Measurements from ENCODE around the gene HMGN5. TPM values are rescaled to one million over a fixed set of nuclear protein-coding genes. Genes with fewer than 3 reads are reported as not detected.

Gene HMGN5
- total RNA-seq, 4 donors from 2014 or later: 0.50 to 9.3 (median 2.3) TPM

GRCh38 chrX:81232218-81232617 lies 30.5 kb upstream of the HMGN5 start:
- WGBS, 2 donors: 88 to 100% methylated on average over 1 of the region's 1 CpG
- DNase-seq: no peak
- Histone ChIP-seq H3K9me3 (no peaks in the 10 kb centered on the region), H3K27me3 (no peaks in the 10 kb centered on the region), H3K4me3 (no peak overlapping the region), H3K4me1 (peaks cover 0 to 14% (median 0%) of the 10 kb centered on the region in 3 donors), H3K27ac (no peak overlapping the region), H3K36me3 (no peaks in the 10 kb centered on the region)
- intact Hi-C loops (cut with DNase I): no loop called here
- TF ChIP-seq POLR2A (IDR thresholded peaks at IDR 0.05): no peak

- H3K27me3 ChIP-seq: no peaks in the 10 kb centered on the region
- DNase-seq: no peak
- WGBS, 2 donors: 44 to 50% methylated on average over 1 of the region's 1 CpG
- TF ChIP-seq, protein P1, sequence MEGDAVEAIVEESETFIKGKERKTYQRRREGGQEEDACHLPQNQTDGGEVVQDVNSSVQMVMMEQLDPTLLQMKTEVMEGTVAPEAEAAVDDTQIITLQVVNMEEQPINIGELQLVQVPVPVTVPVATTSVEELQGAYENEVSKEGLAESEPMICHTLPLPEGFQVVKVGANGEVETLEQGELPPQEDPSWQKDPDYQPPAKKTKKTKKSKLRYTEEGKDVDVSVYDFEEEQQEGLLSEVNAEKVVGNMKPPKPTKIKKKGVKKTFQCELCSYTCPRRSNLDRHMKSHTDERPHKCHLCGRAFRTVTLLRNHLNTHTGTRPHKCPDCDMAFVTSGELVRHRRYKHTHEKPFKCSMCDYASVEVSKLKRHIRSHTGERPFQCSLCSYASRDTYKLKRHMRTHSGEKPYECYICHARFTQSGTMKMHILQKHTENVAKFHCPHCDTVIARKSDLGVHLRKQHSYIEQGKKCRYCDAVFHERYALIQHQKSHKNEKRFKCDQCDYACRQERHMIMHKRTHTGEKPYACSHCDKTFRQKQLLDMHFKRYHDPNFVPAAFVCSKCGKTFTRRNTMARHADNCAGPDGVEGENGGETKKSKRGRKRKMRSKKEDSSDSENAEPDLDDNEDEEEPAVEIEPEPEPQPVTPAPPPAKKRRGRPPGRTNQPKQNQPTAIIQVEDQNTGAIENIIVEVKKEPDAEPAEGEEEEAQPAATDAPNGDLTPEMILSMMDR (IDR thresholded peaks at IDR 0.05): no peak
- TF ChIP-seq POLR2A (IDR thresholded peaks at IDR 0.05): no peak
- no peak overlapping the region for H3K4me3 ChIP-seq
- no peaks in the 10 kb centered on the region for H3K9me3 ChIP-seq
- peaks cover 0 to 6% (median 0%) of the 10 kb centered on the region in 3 donors for H3K4me1 ChIP-seq
- intact Hi-C loops (cut with DNase I): no loop called here
- H3K27ac ChIP-seq: no peak overlapping the region
- H3K36me3 ChIP-seq: no peaks in the 10 kb centered on the region
These were observed 29.8 kb upstream of the HMGN5 start for GRCh38 chrX:81231476-81231875.

GRCh38 chrX:81229901-81230300 lies 28.2 kb upstream of the HMGN5 start:
- TF ChIP-seq POLR2A (IDR thresholded peaks at IDR 0.05): no peak
- TF ChIP-seq, protein P1 (IDR thresholded peaks at IDR 0.05): no peak
- intact Hi-C loops (cut with DNase I): no loop called here
- DNase-seq: no peak
- no peaks in the 10 kb centered on the region for H3K36me3 ChIP-seq
- no peaks in the 10 kb centered on the region for H3K27me3 ChIP-seq
- H3K4me3 ChIP-seq: no peak overlapping the region
- no peaks in the 10 kb centered on the region for H3K4me1 ChIP-seq
- H3K27ac ChIP-seq: no peak overlapping the region
- no peaks in the 10 kb centered on the region for H3K9me3 ChIP-seq
- WGBS, 2 donors: 83 to 100% methylated on average over 2 of the region's 2 CpGs

DNA sequence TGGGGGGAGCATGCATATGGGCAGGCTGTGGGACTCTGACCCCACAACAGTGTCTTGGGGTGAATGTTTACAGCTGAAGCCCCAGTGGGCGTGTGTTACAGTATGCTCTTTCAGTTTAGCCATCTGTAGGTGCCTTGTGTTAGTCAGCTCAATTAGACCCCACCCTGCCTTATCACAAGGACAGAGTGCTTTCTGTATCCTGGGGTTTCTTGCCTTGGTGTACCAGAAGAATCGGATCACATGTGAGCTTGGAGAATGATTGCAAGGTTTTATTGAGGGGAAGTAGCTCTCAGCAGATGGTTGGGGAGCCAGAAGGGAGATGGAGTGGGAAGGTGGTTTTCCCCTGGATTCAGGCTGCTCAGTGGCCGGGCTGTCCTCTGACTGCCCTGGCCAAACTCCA lies 27.5 kb upstream of the HMGN5 start:
- no peak for TF ChIP-seq POLR2A (IDR thresholded peaks at IDR 0.05)
- TF ChIP-seq, protein P1 (IDR thresholded peaks at IDR 0.05): no peak
- no peaks in the 10 kb centered on the region for H3K9me3 ChIP-seq
- H3K27ac ChIP-seq: no peak overlapping the region
- intact Hi-C loops (cut with DNase I): no loop called here
- no peak overlapping the region for H3K4me3 ChIP-seq
- H3K36me3 ChIP-seq: no peaks in the 10 kb centered on the region
- no peaks in the 10 kb centered on the region for H3K4me1 ChIP-seq
- no peak for DNase-seq
- no peaks in the 10 kb centered on the region for H3K27me3 ChIP-seq
- WGBS, 2 donors: 83 to 100% methylated on average over 1 to 2 of the region's 3 CpGs

- DNase-seq: no peak
- Histone ChIP-seq H3K4me3 (no peak overlapping the region), H3K4me1 (no peaks in the 10 kb centered on the region), H3K27ac (no peak overlapping the region), H3K36me3 (no peaks in the 10 kb centered on the region), H3K9me3 (no peaks in the 10 kb centered on the region), H3K27me3 (no peaks in the 10 kb centered on the region)
- intact Hi-C loops (cut with DNase I): no loop called here
- 23 to 44% methylated on average over 1 of the region's 1 CpG for WGBS, 2 donors
- TF ChIP-seq, protein P1 (IDR thresholded peaks at IDR 0.05): no peak
- TF ChIP-seq POLR2A (IDR thresholded peaks at IDR 0.05): no peak
These were observed 14.0 kb upstream of the HMGN5 start for GRCh38 chrX:81215685-81216084.

GRCh38 chrX:81208916-81209315 lies 7.2 kb upstream of the HMGN5 start:
- no peak overlapping the region for H3K27ac ChIP-seq
- no peaks in the 10 kb centered on the region for H3K9me3 ChIP-seq
- intact Hi-C loops (cut with DNase I): no loop called here
- WGBS, 2 donors: 70 to 87% methylated on average over 8 of the region's 8 CpGs
- no peaks in the 10 kb centered on the region for H3K36me3 ChIP-seq
- peaks cover 0 to 17% (median 0%) of the 10 kb centered on the region in 3 donors for H3K4me1 ChIP-seq
- DNase-seq: no peak
- TF ChIP-seq, protein P1 (IDR thresholded peaks at IDR 0.05): no peak
- TF ChIP-seq POLR2A (IDR thresholded peaks at IDR 0.05): no peak
- H3K4me3 ChIP-seq: no peak overlapping the region
- no peaks in the 10 kb centered on the region for H3K27me3 ChIP-seq

All from esophagus squamous epithelium (tissue), 5 donors.